H9 (cell line): ENCODE results near the gene OR2S2. TPM values are rescaled to one million over a fixed set of nuclear protein-coding genes. Genes with fewer than 3 reads are reported as not detected.

Source experiments
- DNase-seq: peaks from one replicate; pipeline ENCODE4 v3.0.0-alpha.2; 2017
- H2AFZ ChIP-seq: one replicate; pipeline ENCODE4 v1.6.1; 2013; ENCODE audit warnings: mild to moderate bottlenecking, low read length, control low read depth, moderate library complexity
- H2AK5ac ChIP-seq: 2 replicates; pipeline ENCODE4 v1.6.1; 2013; ENCODE audit warnings: low read length, control low read depth, mixed read lengths; ENCODE audit not compliant: insufficient read length
- H2BK120ac ChIP-seq: one replicate; pipeline ENCODE4 v1.6.1; 2013; ENCODE audit warnings: low read depth, mild to moderate bottlenecking, low read length, control low read depth, inconsistent platforms; ENCODE audit not compliant: poor library complexity, severe bottlenecking
- H2BK12ac ChIP-seq: 2 replicates; pipeline ENCODE4 v1.6.1; 2013; ENCODE audit warnings: low read length, control low read depth, mixed read lengths, low read depth; ENCODE audit not compliant: insufficient read length
- H2BK15ac ChIP-seq: 2 replicates; pipeline ENCODE4 v1.6.1; 2013; ENCODE audit warnings: low read depth, low read length, control low read depth
- H2BK20ac ChIP-seq: one replicate; pipeline ENCODE4 v1.6.1; 2013; ENCODE audit warnings: low read depth, mild to moderate bottlenecking, low read length, control low read depth, inconsistent platforms; ENCODE audit not compliant: poor library complexity, severe bottlenecking
- H2BK5ac ChIP-seq: 2 replicates; pipeline ENCODE4 v1.6.1; 2013; ENCODE audit warnings: low read length, control low read depth, mixed read lengths; ENCODE audit not compliant: insufficient read length
- H3K14ac ChIP-seq: 2 replicates; pipeline ENCODE4 v1.6.1; 2013; ENCODE audit warnings: low read length, control low read depth; ENCODE audit not compliant: insufficient read depth
- H3K18ac ChIP-seq: 2 replicates; pipeline ENCODE4 v1.6.1; 2013; ENCODE audit warnings: low read depth, mild to moderate bottlenecking, mixed read lengths, low read length, control low read depth; ENCODE audit not compliant: insufficient read length
- H3K23ac ChIP-seq: 2 replicates; pipeline ENCODE4 v1.6.1; 2013; ENCODE audit warnings: low read length, control low read depth, mixed read lengths, low read depth; ENCODE audit not compliant: insufficient read length
- H3K23me2 ChIP-seq: 2 replicates; pipeline ENCODE4 v1.6.1; 2013; ENCODE audit warnings: low read depth, mild to moderate bottlenecking, mixed read lengths, low read length, control low read depth; ENCODE audit not compliant: insufficient read length, poor library complexity, severe bottlenecking
- H3K27ac ChIP-seq: 2 replicates; pipeline ENCODE4 v1.5.1; 2013; ENCODE audit warnings: low read length, control low read depth, mixed read lengths, low read depth; ENCODE audit not compliant: insufficient read length
- H3K27me3 ChIP-seq: 2 replicates; pipeline ENCODE4 v1.6.1; 2013; ENCODE audit warnings: low read length, control low read depth, inconsistent platforms; ENCODE audit not compliant: insufficient read depth
- H3K4ac ChIP-seq: 2 replicates; pipeline ENCODE4 v1.6.1; 2013; ENCODE audit warnings: low read depth, mild to moderate bottlenecking, control low read depth, inconsistent platforms, low read length, moderate library complexity
- H3K4me1 ChIP-seq: 2 replicates; pipeline ENCODE4 v1.6.1; 2013; ENCODE audit warnings: low read length, control low read depth, inconsistent platforms; ENCODE audit not compliant: insufficient read depth
- H3K4me2 ChIP-seq: 2 replicates; pipeline ENCODE4 v1.6.1; 2013; ENCODE audit warnings: low read length, control low read depth, mixed read lengths; ENCODE audit not compliant: insufficient read length, insufficient read depth
- H3K56ac ChIP-seq: 2 replicates; pipeline ENCODE4 v1.6.1; 2013; ENCODE audit warnings: low read depth, mild to moderate bottlenecking, mixed read lengths, low read length, control low read depth; ENCODE audit not compliant: insufficient read length
- H3K79me1 ChIP-seq: 2 replicates; pipeline ENCODE4 v1.6.1; 2013; ENCODE audit warnings: low read depth, mild to moderate bottlenecking, moderate library complexity, low read length, control low read depth, inconsistent platforms; ENCODE audit not compliant: insufficient read depth, poor library complexity, severe bottlenecking
- H3K79me2 ChIP-seq: 2 replicates; pipeline ENCODE4 v1.6.1; 2013; ENCODE audit warnings: low read length, control low read depth, inconsistent platforms; ENCODE audit not compliant: insufficient read depth
- H3K9ac ChIP-seq: 2 replicates; pipeline ENCODE4 v1.6.1; 2013; ENCODE audit warnings: low read length, control low read depth, mixed read lengths; ENCODE audit not compliant: insufficient read length; ENCODE audit errors: extremely low read depth
- H3K9me3 ChIP-seq: one replicate; pipeline ENCODE4 v1.6.1; 2013; ENCODE audit warnings: low read depth, low read length, inconsistent platforms; ENCODE audit not compliant: control insufficient read depth
- H3T11ph ChIP-seq: one replicate; pipeline ENCODE4 v1.6.1; 2013; ENCODE audit warnings: mild to moderate bottlenecking, low read length, control low read depth, inconsistent platforms
- H4K20me1 ChIP-seq: one replicate; pipeline ENCODE4 v1.6.1; 2013; ENCODE audit not compliant: control insufficient read depth, insufficient read length, insufficient read depth
- H4K5ac ChIP-seq: 2 replicates; pipeline ENCODE4 v1.6.1; 2013; ENCODE audit warnings: low read depth, mild to moderate bottlenecking, mixed read lengths, low read length, control low read depth; ENCODE audit not compliant: insufficient read length
- H4K8ac ChIP-seq: replicated peaks from 2 replicates; pipeline ENCODE4 v1.6.1; 2013; ENCODE audit warnings: low read length, control low read depth, mixed read lengths, low read depth; ENCODE audit not compliant: insufficient read length
- H4K91ac ChIP-seq: 2 replicates; pipeline ENCODE4 v1.6.1; 2013; ENCODE audit warnings: low read depth, mild to moderate bottlenecking, moderate library complexity, mixed read lengths, low read length, control low read depth; ENCODE audit not compliant: insufficient read length
- H3K27ac Mint-ChIP-seq, 3 experiments: 2 replicates in 2 of 3; 3 replicates in 1 of 3; pipeline ENCODE4 v1.8.0; 2020 to 2021; ENCODE audit warnings: mixed read lengths in 3 of 3, mild to moderate bottlenecking in 1 of 3, moderate library complexity in 1 of 3
- H3K27me3 Mint-ChIP-seq: 2 replicates; pipeline ENCODE4 v1.8.0; 2021; ENCODE audit warnings: low read depth, mild to moderate bottlenecking, moderate library complexity, mixed read lengths
- H3K36me3 Mint-ChIP-seq, 3 experiments: 2 replicates in 2 of 3; 3 replicates in 1 of 3; pipeline ENCODE4 v1.8.0; 2020 to 2021; ENCODE audit warnings: low read depth in 3 of 3, mixed read lengths in 3 of 3; ENCODE audit not compliant: insufficient read depth in 1 of 3
- H3K4me1 Mint-ChIP-seq, 2 experiments: 2 replicates each; pipeline ENCODE4 v1.8.0; 2020; ENCODE audit warnings: mixed read lengths in 2 of 2
- H3K4me3 Mint-ChIP-seq, 2 experiments: 2 replicates in 1 of 2; 3 replicates in 1 of 2; pipeline ENCODE4 v1.8.0; 2020 to 2021; ENCODE audit warnings: mild to moderate bottlenecking in 2 of 2, mixed read lengths in 2 of 2, moderate library complexity in 1 of 2
- H3K9me3 Mint-ChIP-seq, 2 experiments: 2 replicates in 1 of 2; 3 replicates in 1 of 2; pipeline ENCODE4 v1.8.0; 2020; ENCODE audit warnings: mild to moderate bottlenecking in 2 of 2, mixed read lengths in 2 of 2, moderate library complexity in 1 of 2
- CTCF ChIP-seq: fragments of 200-600 bp; sonication (generic); conservative IDR thresholded peaks from 3 replicates; pipeline ENCODE4 v1.8.0; 2021; ENCODE audit warnings: antibody characterized with exemption, mild to moderate bottlenecking
- WGBS: extraction: QIAGEN DNeasy Blood & Tissue Kit; methylation state at CpG from one replicate; pipeline ENCODE4 v1.1.7; 2013; ENCODE audit warnings: missing lambda C conversion rate, low lambda C conversion rate, mixed read lengths; ENCODE audit not compliant: insufficient read length; ENCODE audit errors: extremely low coverage; 5-methylcytosine and 5-hydroxymethylcytosine counted together
- total RNA-seq: library from RNA; stranded (reverse); gene quantifications from 2 replicates; pipeline ENCODE4 v1.2.1, GENCODE V29; 2021

Gene OR2S2
- total RNA-seq, 1 experiment from 2014 or later, result not detected

- H3K4me3 Mint-ChIP-seq, result no peak overlapping the region
- no peak overlapping the region for H3K27ac Mint-ChIP-seq
- no peaks in the 10 kb centered on the region for H3K36me3 Mint-ChIP-seq
Observed at GRCh38 chr9:35967042-35967441, 9.1 kb upstream of the OR2S2 start.

More at GRCh38 chr9:35967042-35967441, 9.1 kb upstream of the OR2S2 start:
- no peak overlapping the region for H2BK5ac ChIP-seq
- no peak overlapping the region for H3K14ac ChIP-seq
- H3K4me1 Mint-ChIP-seq, result peaks cover 3 to 9% of the 10 kb centered on the region in 2 experiments; a peak in 2 of 4 replicates
- H3K27me3 Mint-ChIP-seq, result peaks cover 52% of the 10 kb centered on the region
- no peak overlapping the region for H3K18ac ChIP-seq
- TF ChIP-seq CTCF, result no peak
- no peaks in the 10 kb centered on the region for H3K4me1 ChIP-seq
- no peak overlapping the region for H4K8ac ChIP-seq
- no peak overlapping the region for H4K5ac ChIP-seq
- no peak overlapping the region for H3K27ac ChIP-seq
- H3K27me3 ChIP-seq, result no peaks in the 10 kb centered on the region
- H3K4me2 ChIP-seq, result no peak overlapping the region
- H2BK120ac ChIP-seq, result no peak overlapping the region
- no peaks in the 10 kb centered on the region for H3K79me2 ChIP-seq
- H3K4ac ChIP-seq, result no peak overlapping the region
- no peak overlapping the region for H2BK15ac ChIP-seq
- no CpG with 5 or more reads among the region's 2 CpGs for WGBS
- H3K9me3 ChIP-seq, result no peaks in the 10 kb centered on the region
- DNase-seq, result no peak
- no peak overlapping the region for H3K9ac ChIP-seq
- H2BK20ac ChIP-seq, result no peak overlapping the region
- no peak overlapping the region for H2AFZ ChIP-seq
- no peak overlapping the region for H4K91ac ChIP-seq
- no peaks in the 10 kb centered on the region for H4K20me1 ChIP-seq
- H3K23ac ChIP-seq, result no peak overlapping the region
- no peaks in the 10 kb centered on the region for H3K23me2 ChIP-seq
- H3K56ac ChIP-seq, result no peak overlapping the region
- no peak overlapping the region for H3T11ph ChIP-seq
- no peaks in the 10 kb centered on the region for H3K79me1 ChIP-seq
- no peaks in the 10 kb centered on the region for H3K9me3 Mint-ChIP-seq
- H2BK12ac ChIP-seq, result no peak overlapping the region
- H2AK5ac ChIP-seq, result no peak overlapping the region
